Chondrocyte (in vitro differentiated cells): ENCODE results near the gene FAM181A. TPM values are rescaled to one million over a fixed set of nuclear protein-coding genes. Genes with fewer than 3 reads are reported as not detected.

Experiments
- DNase-seq: peaks from one replicate; pipeline ENCODE4 v3.0.0; 2021; ENCODE audit warnings: mixed read lengths, low spot score
- H3K27ac Mint-ChIP-seq: one replicate; pipeline ENCODE4 v1.8.0; 2021; ENCODE audit warnings: mild to moderate bottlenecking, moderate library complexity, mixed read lengths; ENCODE audit not compliant: unreplicated experiment
- H3K27me3 Mint-ChIP-seq: 2 replicates; pipeline ENCODE4 v1.8.0; 2021; ENCODE audit warnings: low read depth, mixed read lengths
- H3K36me3 Mint-ChIP-seq: 2 replicates; pipeline ENCODE4 v1.8.0; 2021; ENCODE audit warnings: low read depth, mixed read lengths
- H3K4me1 Mint-ChIP-seq: 2 replicates; pipeline ENCODE4 v1.8.0; 2021; ENCODE audit warnings: low read depth, mild to moderate bottlenecking, mixed read lengths
- H3K4me3 Mint-ChIP-seq: one replicate; pipeline ENCODE4 v1.8.0; 2021; ENCODE audit warnings: mild to moderate bottlenecking, moderate library complexity, mixed read lengths; ENCODE audit not compliant: unreplicated experiment
- H3K9me3 Mint-ChIP-seq: 2 replicates; pipeline ENCODE4 v1.8.0; 2021; ENCODE audit warnings: low read depth, mixed read lengths
- CTCF ChIP-seq: fragments of 200-600 bp; sonication (generic); IDR thresholded peaks from 2 replicates; pipeline ENCODE4 v1.5.0; 2021; ENCODE audit warnings: antibody characterized with exemption, mild to moderate bottlenecking, moderate library complexity
- total RNA-seq: library from RNA; stranded (reverse); gene quantifications from 3 replicates; pipeline ENCODE4 v1.2.1, GENCODE V29; 2021

Gene FAM181A
- total RNA-seq, 1 donor from 2014 or later = not detected

- no peak for TF ChIP-seq CTCF
- Mint-ChIP-seq H3K4me1 (no peaks in the 10 kb centered on the region), H3K27ac (no peak overlapping the region), H3K27me3 (peaks cover 21% of the 10 kb centered on the region), H3K36me3 (peaks cover 3% of the 10 kb centered on the region), H3K4me3 (no peak overlapping the region), H3K9me3 (peaks cover 11% of the 10 kb centered on the region)
- DNase-seq = no peak
Measured at GRCh38 chr14:93915070-93915705, 12.0 kb upstream of the FAM181A start.

GRCh38 chr14:93915800-93916199, 11.3 kb upstream of the FAM181A start:
- no peak for TF ChIP-seq CTCF
- Mint-ChIP-seq H3K27ac (no peak overlapping the region), H3K36me3 (peaks cover 3% of the 10 kb centered on the region), H3K9me3 (peaks cover 11% of the 10 kb centered on the region), H3K4me1 (no peaks in the 10 kb centered on the region), H3K27me3 (peaks cover 22% of the 10 kb centered on the region), H3K4me3 (no peak overlapping the region)
- no peak for DNase-seq

GRCh38 chr14:93916498-93916897, 10.6 kb upstream of the FAM181A start:
- DNase-seq = no peak
- TF ChIP-seq CTCF = no peak
- Mint-ChIP-seq H3K36me3 (peaks cover 3% of the 10 kb centered on the region), H3K27ac (no peak overlapping the region), H3K4me1 (no peaks in the 10 kb centered on the region), H3K4me3 (no peak overlapping the region), H3K27me3 (peaks cover 22% of the 10 kb centered on the region), H3K9me3 (peaks cover 11% of the 10 kb centered on the region)

- peaks cover 11% of the 10 kb centered on the region for H3K9me3 Mint-ChIP-seq
Measured at GRCh38 chr14:93917141-93917540, 10.0 kb upstream of the FAM181A start.

More at GRCh38 chr14:93917141-93917540, 10.0 kb upstream of the FAM181A start:
- Mint-ChIP-seq H3K4me3 (no peak overlapping the region), H3K27me3 (peaks cover 25% of the 10 kb centered on the region), H3K27ac (no peak overlapping the region), H3K36me3 (peaks cover 3% of the 10 kb centered on the region), H3K4me1 (no peaks in the 10 kb centered on the region)
- no peak for DNase-seq
- no peak for TF ChIP-seq CTCF
